ENCODE results near the gene DIPK1C.

DIPK1C gene

GRCh38 chr18:74416124-74416523 lies 41.0 kb downstream of the DIPK1C start:
- DNase-seq = no peak

- DNase-seq = no peak
Measured at GRCh38 chr18:74414953-74415515, 42.1 kb downstream of the DIPK1C start.

- DNase-seq = no peak
Measured at GRCh38 chr18:74413836-74414235, 43.3 kb downstream of the DIPK1C start.

- DNase-seq = no peak
Measured at GRCh38 chr18:74412116-74412880, 44.8 kb downstream of the DIPK1C start.

- DNase-seq = no peak
Measured at GRCh38 chr18:74411475-74411874, 45.6 kb downstream of the DIPK1C start.

GRCh38 chr18:74410441-74410992 lies 46.6 kb downstream of the DIPK1C start:
- no peak for DNase-seq

GRCh38 chr18:74407888-74408287 lies 49.2 kb downstream of the DIPK1C start:
- no peak for DNase-seq

GRCh38 chr18:74402806-74403433 lies 54.2 kb downstream of the DIPK1C start:
- DNase-seq = no peak

GRCh38 chr18:74400813-74401212 lies 56.3 kb downstream of the DIPK1C start:
- no peak for DNase-seq

GRCh38 chr18:74399091-74399887 lies 57.8 kb downstream of the DIPK1C start:
- DNase-seq = no peak

- DNase-seq = no peak
Measured at GRCh38 chr18:74397572-74397971, 59.5 kb downstream of the DIPK1C start.

- DNase-seq = no peak
Measured at GRCh38 chr18:74396171-74397169, 60.6 kb downstream of the DIPK1C start.

GRCh38 chr18:74395648-74396154 lies 61.4 kb downstream of the DIPK1C start:
- no peak for DNase-seq

GRCh38 chr18:74395006-74395405 lies 62.1 kb downstream of the DIPK1C start:
- no peak for DNase-seq

GRCh38 chr18:74392323-74392722 lies 64.8 kb downstream of the DIPK1C start:
- no peak for DNase-seq

GRCh38 chr18:74390900-74391299 lies 66.2 kb downstream of the DIPK1C start:
- no peak for DNase-seq

GRCh38 chr18:74389991-74390390 lies 67.1 kb downstream of the DIPK1C start:
- no peak for DNase-seq

GRCh38 chr18:74389171-74389927 lies 67.8 kb downstream of the DIPK1C start:
- no peak for DNase-seq

- no peak for DNase-seq
Measured at GRCh38 chr18:74388227-74388626, 68.9 kb downstream of the DIPK1C start.

- no peak for DNase-seq
Measured at GRCh38 chr18:74387383-74387782, 69.7 kb downstream of the DIPK1C start.
